Coronary artery (tissue), 2 donors: Measurements from ENCODE around the gene ARHGAP31.

Experiments used
- DNase-seq: peaks from one replicate; pipeline ENCODE4 v3.0.0-alpha.2; 2017; ENCODE audit warnings: low spot score
- H3K27ac ChIP-seq, 2 donors: fragments of 200-600 bp; sonication (generic); one replicate each; pipeline ENCODE4 v1.5.1; 2016 to 2019
- H3K4me3 ChIP-seq: fragments of 200-600 bp; sonication (generic); 2 replicates; pipeline ENCODE4 v1.5.1; 2016; ENCODE audit warnings: mild to moderate bottlenecking, moderate library complexity
- TF ChIP-seq, protein P1 (sequence below): fragments of 200-600 bp; sonication (generic); IDR thresholded peaks from one replicate; pipeline ENCODE4 v1.5.1; 2019; ENCODE audit warnings: antibody characterized with exemption

ARHGAP31 gene

DNA sequence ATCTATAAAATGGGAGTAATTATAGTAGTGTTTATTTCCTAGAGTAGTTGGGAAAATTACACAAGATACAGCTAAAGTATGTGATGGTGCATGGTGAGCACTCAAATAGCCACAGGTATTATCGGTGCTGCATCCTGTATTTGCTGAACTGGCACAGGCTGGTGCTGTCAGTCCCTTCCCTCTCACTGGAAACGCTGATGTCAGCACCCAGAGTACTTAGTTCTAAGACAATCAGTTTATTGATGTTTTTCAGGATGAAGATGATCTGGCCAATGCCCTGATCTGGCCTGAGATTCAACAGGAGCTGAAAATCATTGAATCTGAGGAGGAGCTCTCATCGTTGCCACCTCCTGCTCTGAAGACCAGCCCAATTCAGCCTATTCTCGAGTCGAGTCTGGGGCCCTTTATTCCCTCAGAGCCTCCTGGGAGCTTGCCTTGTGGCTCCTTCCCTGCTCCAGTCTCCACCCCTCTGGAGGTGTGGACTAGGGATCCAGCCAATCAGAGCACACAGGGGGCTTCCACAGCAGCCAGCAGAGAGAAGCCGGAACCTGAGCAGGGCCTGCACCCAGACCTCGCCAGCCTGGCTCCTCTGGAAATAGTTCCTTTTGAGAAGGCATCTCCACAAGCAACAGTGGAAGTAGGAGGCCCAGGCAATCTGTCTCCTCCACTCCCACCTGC lies 119.6 kb downstream of the ARHGAP31 start:
- Histone ChIP-seq H3K27ac (no peak overlapping the region), H3K4me3 (no peak overlapping the region)
- TF ChIP-seq, protein P1, sequence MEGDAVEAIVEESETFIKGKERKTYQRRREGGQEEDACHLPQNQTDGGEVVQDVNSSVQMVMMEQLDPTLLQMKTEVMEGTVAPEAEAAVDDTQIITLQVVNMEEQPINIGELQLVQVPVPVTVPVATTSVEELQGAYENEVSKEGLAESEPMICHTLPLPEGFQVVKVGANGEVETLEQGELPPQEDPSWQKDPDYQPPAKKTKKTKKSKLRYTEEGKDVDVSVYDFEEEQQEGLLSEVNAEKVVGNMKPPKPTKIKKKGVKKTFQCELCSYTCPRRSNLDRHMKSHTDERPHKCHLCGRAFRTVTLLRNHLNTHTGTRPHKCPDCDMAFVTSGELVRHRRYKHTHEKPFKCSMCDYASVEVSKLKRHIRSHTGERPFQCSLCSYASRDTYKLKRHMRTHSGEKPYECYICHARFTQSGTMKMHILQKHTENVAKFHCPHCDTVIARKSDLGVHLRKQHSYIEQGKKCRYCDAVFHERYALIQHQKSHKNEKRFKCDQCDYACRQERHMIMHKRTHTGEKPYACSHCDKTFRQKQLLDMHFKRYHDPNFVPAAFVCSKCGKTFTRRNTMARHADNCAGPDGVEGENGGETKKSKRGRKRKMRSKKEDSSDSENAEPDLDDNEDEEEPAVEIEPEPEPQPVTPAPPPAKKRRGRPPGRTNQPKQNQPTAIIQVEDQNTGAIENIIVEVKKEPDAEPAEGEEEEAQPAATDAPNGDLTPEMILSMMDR, result no peak
- no peak for DNase-seq

DNA sequence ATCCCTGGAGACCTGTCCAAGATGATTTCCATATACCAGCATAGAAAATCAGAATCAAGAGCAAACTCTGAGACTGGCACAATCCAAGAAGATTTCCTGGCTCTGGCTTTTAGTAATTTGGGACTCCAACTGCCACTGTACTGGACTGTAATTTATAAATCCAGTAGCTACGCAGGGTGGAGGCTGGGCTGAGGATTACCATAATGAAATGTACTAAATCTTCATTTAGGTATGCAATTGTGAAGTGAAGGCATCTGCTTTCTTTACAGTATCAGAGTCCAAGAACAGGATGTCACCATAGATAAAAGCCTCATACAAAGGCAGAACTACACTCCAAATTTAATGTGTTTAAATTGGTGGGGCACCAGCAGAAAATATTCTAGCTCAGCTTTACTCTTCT lies 122.7 kb downstream of the ARHGAP31 start:
- TF ChIP-seq, protein P1, result no peak
- Histone ChIP-seq H3K27ac (no peak overlapping the region), H3K4me3 (no peak overlapping the region)
- DNase-seq, result no peak

DNA sequence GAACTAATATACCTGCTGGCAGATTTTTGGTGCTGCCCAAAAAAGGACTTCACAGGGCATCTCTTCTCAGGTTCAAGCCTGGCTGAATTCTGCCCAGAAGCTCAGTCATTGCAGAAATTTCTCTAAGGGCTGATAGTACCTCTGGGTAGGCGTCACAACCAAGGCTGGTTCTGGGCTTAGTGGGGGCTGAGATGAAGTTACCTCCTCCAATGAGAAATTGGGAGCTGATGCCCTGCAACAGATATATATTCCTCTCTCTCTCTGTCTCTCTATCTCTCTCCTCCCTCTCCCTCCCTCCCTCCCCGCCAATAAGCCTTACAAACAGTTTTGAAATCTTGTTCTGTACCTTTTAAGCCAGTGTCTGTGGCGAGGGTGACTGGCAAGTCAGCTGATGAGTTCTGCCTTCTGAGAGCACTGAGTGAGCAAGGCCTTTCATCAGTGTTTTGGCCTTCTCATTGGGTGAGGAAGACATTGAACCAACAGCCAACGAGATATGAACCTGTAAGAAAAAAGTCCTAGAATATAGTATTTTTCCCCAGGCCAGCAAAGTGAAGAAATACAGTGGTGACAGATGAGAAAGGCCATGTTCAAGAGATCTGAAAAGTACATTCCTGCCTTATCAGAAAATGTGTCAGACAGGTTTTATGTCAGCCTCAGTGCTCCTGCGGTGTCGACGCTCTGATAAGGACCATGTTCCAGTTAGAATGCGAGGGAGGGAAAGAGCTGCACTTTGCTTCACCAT lies 123.8 kb downstream of the ARHGAP31 start:
- DNase-seq, result no peak
- Histone ChIP-seq H3K27ac (no peak overlapping the region), H3K4me3 (no peak overlapping the region)
- TF ChIP-seq, protein P1, result no peak

DNA sequence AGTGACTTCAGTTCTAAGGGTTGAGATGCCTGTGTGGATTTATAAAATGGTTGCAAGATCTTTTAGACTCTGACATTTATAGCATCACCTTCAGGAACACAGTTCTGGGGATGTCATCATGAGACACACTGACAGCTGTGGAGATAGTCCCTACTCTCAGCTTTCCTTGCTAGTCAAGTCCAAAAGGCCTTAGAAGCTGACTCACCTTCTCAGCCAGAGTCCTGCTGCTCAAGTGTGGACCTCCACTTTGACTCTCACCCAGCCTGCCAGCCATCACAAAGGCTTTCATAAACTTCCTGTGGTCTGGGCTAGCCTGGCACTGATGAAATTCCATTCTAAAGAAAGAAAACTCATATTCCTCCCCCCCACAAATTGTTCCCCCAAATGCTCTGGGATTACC lies 124.5 kb downstream of the ARHGAP31 start:
- TF ChIP-seq, protein P1, result no peak
- no peak overlapping the region for H3K27ac ChIP-seq
- H3K4me3 ChIP-seq, result no peak overlapping the region
- no peak for DNase-seq

DNA sequence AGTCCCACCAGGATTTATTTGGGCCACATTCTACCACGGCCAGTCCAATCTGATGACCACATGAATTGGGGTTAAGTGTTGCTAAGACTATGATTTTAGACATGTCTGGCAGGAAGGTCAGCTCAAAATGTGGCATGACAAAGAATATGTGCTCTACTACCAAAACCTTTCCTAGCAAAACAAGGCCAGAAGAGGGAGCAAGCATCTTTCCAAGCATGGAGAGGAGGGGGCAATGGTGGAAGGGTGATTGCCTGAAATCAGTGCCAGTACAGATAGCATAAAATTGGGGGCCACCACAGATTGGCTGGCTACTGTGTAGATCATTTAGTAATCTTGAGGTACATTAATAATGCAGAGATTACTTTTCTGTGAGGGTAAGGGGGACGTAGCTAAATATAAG lies 126.0 kb downstream of the ARHGAP31 start:
- Histone ChIP-seq H3K4me3 (no peak overlapping the region), H3K27ac (no peak overlapping the region)
- DNase-seq, result no peak
- TF ChIP-seq, protein P1, result no peak

DNA sequence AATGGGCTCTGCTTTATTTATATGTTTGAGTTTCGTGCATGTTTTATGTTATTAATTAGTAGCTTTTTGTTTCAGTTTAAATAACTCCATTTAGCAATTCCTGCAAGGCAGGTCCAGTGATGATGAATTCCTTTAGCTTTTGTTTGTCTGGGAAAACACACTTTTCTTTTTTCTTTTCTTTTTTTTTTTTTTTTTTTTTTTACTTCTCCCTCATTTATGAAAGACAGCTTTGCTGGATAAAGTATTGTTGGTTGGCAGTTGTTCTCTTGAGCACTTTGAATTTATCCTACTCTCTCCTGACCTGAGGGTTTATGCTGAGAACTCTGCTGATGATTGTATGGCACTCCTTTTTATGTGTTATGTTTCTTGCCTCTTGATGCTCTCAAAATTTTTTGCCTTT lies 133.5 kb downstream of the ARHGAP31 start:
- DNase-seq, result no peak
- TF ChIP-seq, protein P1, result no peak
- no peak overlapping the region for H3K4me3 ChIP-seq

DNA sequence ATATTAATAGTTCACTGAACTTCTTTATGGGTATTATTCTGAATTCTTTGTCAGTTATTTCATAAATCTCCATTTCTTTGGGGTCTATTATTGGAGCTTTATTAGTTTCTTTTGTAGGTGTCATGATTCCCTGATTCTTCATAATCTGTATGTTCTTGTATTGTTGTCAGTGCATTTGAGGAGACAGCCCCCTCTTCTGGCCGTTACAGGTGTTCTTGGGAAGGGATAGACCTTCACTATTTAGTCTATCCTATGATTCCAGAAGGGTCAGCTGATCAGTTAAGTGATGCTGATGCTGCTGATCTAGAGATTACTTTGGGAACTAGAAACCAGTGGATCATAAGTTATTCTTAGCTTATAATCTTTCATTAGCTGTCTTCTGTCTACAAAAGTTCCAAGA lies 134.4 kb downstream of the ARHGAP31 start:
- H3K4me3 ChIP-seq, result no peak overlapping the region
- no peak overlapping the region for H3K27ac ChIP-seq
- TF ChIP-seq, protein P1, result no peak
- no peak for DNase-seq

More for the DNA sequence above, 133.5 kb downstream of the ARHGAP31 start:
- no peak overlapping the region for H3K27ac ChIP-seq
